BLaER1 treated with 17β-estradiol and CSF1 and Interleukin-3, amounts not matched to agents 10 nM and 100 nM (cell line): ENCODE results near the gene UBXN7.
"Not testable (repeated sequence)": the region's sequence is repeated elsewhere in the genome, so short reads cannot be mapped to it uniquely, and the experiment has no call there.

Experiments
- H3K27ac ChIP-seq, 11 experiments: shearing (Covaris generic); formaldehyde crosslinking; 2 replicates each; pipeline ENCODE4 v1.8.1; 2022
- H3K27me3 ChIP-seq, 11 experiments: shearing (Covaris generic); formaldehyde crosslinking; 2 replicates each; pipeline ENCODE4 v1.8.1; 2022
- H3K36me3 ChIP-seq, 11 experiments: shearing (Covaris generic); formaldehyde crosslinking; 2 replicates each; pipeline ENCODE4 v1.8.1; 2022
- H3K4me1 ChIP-seq, 10 experiments: shearing (Covaris generic); formaldehyde crosslinking; 2 replicates each; pipeline ENCODE4 v1.8.1; 2022
- H3K4me2 ChIP-seq, 11 experiments: shearing (Covaris generic); formaldehyde crosslinking; 2 replicates each; pipeline ENCODE4 v1.8.1; 2022
- H3K4me3 ChIP-seq, 10 experiments: shearing (Covaris generic); formaldehyde crosslinking; 2 replicates each; pipeline ENCODE4 v1.8.1; 2022
- H3K9ac ChIP-seq, 11 experiments: shearing (Covaris generic); formaldehyde crosslinking; 2 replicates each; pipeline ENCODE4 v1.8.1; 2022
- H3K9me3 ChIP-seq, 11 experiments: shearing (Covaris generic); formaldehyde crosslinking; replicated peaks in 1 of 11; 2 replicates each; pipeline ENCODE4 v1.8.1; 2022
- H4K20me1 ChIP-seq, 11 experiments: shearing (Covaris generic); formaldehyde crosslinking; 2 replicates each; pipeline ENCODE4 v1.8.1; 2022
- Cebpa-rat ChIP-seq, 11 experiments: shearing (Covaris generic); IDR thresholded peaks; 2 replicates each; pipeline ENCODE4 v1.8.1; 2022

Gene UBXN7

GRCh38 chr3:196321162-196321561, 111.1 kb downstream of the UBXN7 start:
- no peaks in the 10 kb centered on the region for H3K27me3 ChIP-seq
- H3K36me3 ChIP-seq: no peaks in the 10 kb centered on the region; a peak in 1 of 22 replicates
- no peak for TF ChIP-seq Cebpa-rat (IDR thresholded peaks at IDR 0.05)
- H3K9ac ChIP-seq: 0 out of 22 replicates have a peak overlapping the region, but pooled peaks of 1 of the 11 experiments have one; percentile 24
- H3K27ac ChIP-seq: no peak overlapping the region; a peak in 1 of 22 replicates
- H3K4me3 ChIP-seq: no peak overlapping the region
- H3K4me1 ChIP-seq: peaks cover 13 to 67% (median 36%) of the 10 kb centered on the region in 10 experiments
- no peaks in the 10 kb centered on the region; a peak in 1 of 22 replicates for H4K20me1 ChIP-seq
- H3K9me3 ChIP-seq: no peaks in the 10 kb centered on the region
- peak overlapping the region in 5 of 11 experiments; percentile 14 to 80 (median 67); a peak in 8 of 22 replicates for H3K4me2 ChIP-seq

GRCh38 chr3:196320137-196320536, 112.1 kb downstream of the UBXN7 start:
- Histone ChIP-seq H3K9ac (0 out of 22 replicates have a peak overlapping the region, but pooled peaks of 2 of the 11 experiments have one; percentile 11 to 27), H3K4me2 (peak overlapping the region in 6 of 11 experiments; percentile 68 to 91 (median 82); a peak in 9 of 22 replicates), H3K27me3 (no peaks in the 10 kb centered on the region), H3K27ac (peak overlapping the region in 2 of 11 experiments; percentile 4 to 23; a peak in 3 of 22 replicates), H3K4me1 (peaks cover 13 to 69% (median 36%) of the 10 kb centered on the region in 10 experiments), H3K36me3 (peaks cover 0 to 6% (median 0%) of the 10 kb centered on the region in 11 experiments; a peak in 2 of 22 replicates), H4K20me1 (no peaks in the 10 kb centered on the region; a peak in 1 of 22 replicates), H3K4me3 (no peak overlapping the region), H3K9me3 (no peaks in the 10 kb centered on the region)
- TF ChIP-seq Cebpa-rat (IDR thresholded peaks at IDR 0.05): no peak

GRCh38 chr3:196317687-196318467, 114.3 kb downstream of the UBXN7 start, which contains the start of gene DYNLT2B:
Gene DYNLT2B, minus strand, starts transcription at chr3:196318240. Its CDS starts 88 bp downstream, at chr3:196318152.
- no peaks in the 10 kb centered on the region for H3K9me3 ChIP-seq
- H3K36me3 ChIP-seq: peaks cover 0 to 12% (median 0%) of the 10 kb centered on the region in 11 experiments; a peak in 3 of 22 replicates
- no peak for TF ChIP-seq Cebpa-rat (IDR thresholded peaks at IDR 0.05)
- H3K9ac ChIP-seq: peak within 1 kb of the TSS; percentile 80 to 94 (median 90)
- H3K4me3 ChIP-seq: peak within 1 kb of the TSS; percentile 69 to 94 (median 84)
- H4K20me1 ChIP-seq: no peaks in the 10 kb centered on the region
- no peaks in the 10 kb centered on the region for H3K27me3 ChIP-seq
- H3K4me1 ChIP-seq: peaks cover 13 to 58% (median 34%) of the 10 kb centered on the region in 10 experiments
- peak within 1 kb of the TSS; percentile 53 to 92 (median 89); a peak in 21 of 22 replicates for H3K27ac ChIP-seq
- peak within 1 kb of the TSS; percentile 69 to 92 (median 84) for H3K4me2 ChIP-seq

- H3K36me3 ChIP-seq: peaks cover 0 to 12% (median 0%) of the 10 kb centered on the region in 11 experiments; a peak in 3 of 22 replicates
- H3K9ac ChIP-seq: peak overlapping the region; percentile 80 to 94 (median 90)
- peak overlapping the region; percentile 69 to 94 (median 84) for H3K4me3 ChIP-seq
- peak overlapping the region; percentile 69 to 92 (median 84) for H3K4me2 ChIP-seq
- peak overlapping the region; percentile 50 to 92 (median 89); a peak in 21 of 22 replicates for H3K27ac ChIP-seq
- not testable (repeated sequence) for H3K27me3 ChIP-seq, H3K9me3 ChIP-seq, H4K20me1 ChIP-seq
- peaks cover 13 to 50% (median 32%) of the 10 kb centered on the region in 10 experiments for H3K4me1 ChIP-seq
These were observed 115.2 kb downstream of the UBXN7 start for GRCh38 chr3:196316799-196317686.

- Histone ChIP-seq H3K4me1 (peaks cover 13 to 38% (median 25%) of the 10 kb centered on the region in 10 experiments), H3K4me2 (no peak overlapping the region; a peak in 1 of 22 replicates), H3K9me3 (no peaks in the 10 kb centered on the region), H4K20me1 (no peaks in the 10 kb centered on the region), H3K36me3 (peaks cover 0 to 12% (median 0%) of the 10 kb centered on the region in 11 experiments; a peak in 3 of 22 replicates), H3K4me3 (no peak overlapping the region), H3K9ac (no peak overlapping the region), H3K27me3 (no peaks in the 10 kb centered on the region), H3K27ac (no peak overlapping the region)
- TF ChIP-seq Cebpa-rat (IDR thresholded peaks at IDR 0.05): no peak
These were observed 116.4 kb downstream of the UBXN7 start for GRCh38 chr3:196315821-196316220.

- Histone ChIP-seq H3K27ac (no peak overlapping the region), H3K9ac (no peak overlapping the region), H3K27me3 (no peaks in the 10 kb centered on the region), H3K4me1 (peaks cover 10 to 25% (median 16%) of the 10 kb centered on the region in 10 experiments; a peak in 19 of 20 replicates), H3K36me3 (peaks cover 0 to 12% (median 0%) of the 10 kb centered on the region in 11 experiments; a peak in 3 of 22 replicates), H3K4me3 (no peak overlapping the region), H3K9me3 (no peaks in the 10 kb centered on the region), H3K4me2 (no peak overlapping the region), H4K20me1 (no peaks in the 10 kb centered on the region)
- TF ChIP-seq Cebpa-rat (IDR thresholded peaks at IDR 0.05): no peak
These were observed 117.6 kb downstream of the UBXN7 start for GRCh38 chr3:196314597-196314996.

GRCh38 chr3:196314086-196314485, 118.1 kb downstream of the UBXN7 start:
- peaks cover 4 to 20% (median 12%) of the 10 kb centered on the region in 10 experiments; a peak in 19 of 20 replicates for H3K4me1 ChIP-seq
- H3K36me3 ChIP-seq: peaks cover 0 to 12% (median 0%) of the 10 kb centered on the region in 11 experiments; a peak in 3 of 22 replicates
- H3K27me3 ChIP-seq, H3K9ac ChIP-seq, H4K20me1 ChIP-seq, H3K27ac ChIP-seq, H3K4me2 ChIP-seq, H3K4me3 ChIP-seq, H3K9me3 ChIP-seq: not testable (repeated sequence)

- peaks cover 0 to 28% (median 9%) of the 10 kb centered on the region in 10 experiments; a peak in 11 of 20 replicates for H3K4me1 ChIP-seq
These were observed 129.3 kb downstream of the UBXN7 start for GRCh38 chr3:196302960-196303359.

GRCh38 chr3:196302551-196302950, 129.7 kb downstream of the UBXN7 start:
- peaks cover 0 to 28% (median 9%) of the 10 kb centered on the region in 10 experiments; a peak in 11 of 20 replicates for H3K4me1 ChIP-seq
- not testable (repeated sequence) for H3K4me3 ChIP-seq, H3K9ac ChIP-seq, H3K27ac ChIP-seq, H3K9me3 ChIP-seq, H4K20me1 ChIP-seq, H3K27me3 ChIP-seq
- H3K4me2 ChIP-seq: peak overlapping the region in 5 of 11 experiments; percentile 25 to 64 (median 44); a peak in 8 of 22 replicates
- peaks cover 0 to 70% (median 26%) of the 10 kb centered on the region in 11 experiments; a peak in 16 of 22 replicates for H3K36me3 ChIP-seq

More at GRCh38 chr3:196302960-196303359, 129.3 kb downstream of the UBXN7 start:
- H4K20me1 ChIP-seq, H3K4me3 ChIP-seq, H3K9me3 ChIP-seq, H3K27me3 ChIP-seq, H3K9ac ChIP-seq: not testable (repeated sequence)
- H3K27ac ChIP-seq: peak overlapping the region in 1 of 11 experiments; percentile 37; a peak in 1 of 22 replicates
- peak overlapping the region in 5 of 11 experiments; percentile 30 to 69 (median 61); a peak in 8 of 22 replicates for H3K4me2 ChIP-seq
- peaks cover 0 to 66% (median 26%) of the 10 kb centered on the region in 11 experiments; a peak in 16 of 22 replicates for H3K36me3 ChIP-seq
